SK-N-SH treated with all-trans-retinoic acid at 6 μM for 48 hours (cell line): Measurements from ENCODE around the gene LCNL1.

Experiments
- ATAC-seq: fragments of 200-7000 bp; cut with Tn5 transposase; 3 replicates; pipeline ENCODE4 v1.9.1; 2020; ENCODE audit warnings: mild to moderate bottlenecking, moderate library complexity
- ARNTL ChIP-seq: fragments of 450-650 bp; formaldehyde crosslinking; IDR thresholded peaks from 2 replicates; pipeline ENCODE4 v1.5.0; 2020; ENCODE audit warnings: low read depth, mild to moderate bottlenecking, moderate library complexity, borderline replicate concordance
- BACH2 ChIP-seq: fragments of 250-450 bp; sonication (Bioruptor Pico); IDR thresholded peaks from 2 replicates; pipeline ENCODE4 v1.9.0; 2021; ENCODE audit warnings: mild to moderate bottlenecking, borderline replicate concordance
- CSDC2 ChIP-seq: fragments of 250-450 bp; sonication (Bioruptor Pico); IDR thresholded peaks from 2 replicates; pipeline ENCODE4 v1.5.0; 2020; ENCODE audit warnings: mild to moderate bottlenecking, moderate library complexity
- GLIS3 ChIP-seq: fragments of 250-450 bp; sonication (Bioruptor Pico); IDR thresholded peaks from 2 replicates; pipeline ENCODE4 v1.5.0; 2020; ENCODE audit warnings: mild to moderate bottlenecking, moderate library complexity
- ISL1 ChIP-seq: fragments of 250-450 bp; sonication (Bioruptor Pico); IDR thresholded peaks from 2 replicates; pipeline ENCODE4 v2.1.2; 2022; ENCODE audit warnings: mild to moderate bottlenecking, moderate library complexity
- OSR1 ChIP-seq: fragments of 250-450 bp; sonication (Bioruptor Pico); IDR thresholded peaks from 2 replicates; pipeline ENCODE4 v1.8.0; 2022; ENCODE audit warnings: moderate library complexity, mild to moderate bottlenecking, inconsistent platforms
- PPARA ChIP-seq: fragments of 250-450 bp; sonication (Bioruptor Pico); IDR thresholded peaks from 2 replicates; pipeline ENCODE4 v1.5.0; 2020; ENCODE audit warnings: mild to moderate bottlenecking, borderline replicate concordance
- RARB ChIP-seq: fragments of 250-450 bp; sonication (Bioruptor Pico); IDR thresholded peaks from 2 replicates; pipeline ENCODE4 v1.8.0; 2021; ENCODE audit warnings: mild to moderate bottlenecking, moderate library complexity
- SNAI2 ChIP-seq: fragments of 250-450 bp; sonication (Bioruptor Pico); IDR thresholded peaks from 2 replicates; pipeline ENCODE4 v1.5.0; 2020; ENCODE audit warnings: mild to moderate bottlenecking, moderate library complexity
- TCF4 ChIP-seq: fragments of 250-450 bp; sonication (Bioruptor Pico); IDR thresholded peaks from 2 replicates; pipeline ENCODE4 v1.8.0; 2021; ENCODE audit warnings: mild to moderate bottlenecking, moderate library complexity, borderline replicate concordance
- TOX ChIP-seq: fragments of 250-450 bp; sonication (Bioruptor Pico); IDR thresholded peaks from 2 replicates; pipeline ENCODE4 v1.8.0; 2021; ENCODE audit warnings: mild to moderate bottlenecking, moderate library complexity, borderline replicate concordance
- TSHZ2 ChIP-seq: fragments of 250-450 bp; sonication (Bioruptor Pico); IDR thresholded peaks from 2 replicates; pipeline ENCODE4 v1.5.0; 2020; ENCODE audit warnings: mild to moderate bottlenecking, moderate library complexity
- ZC3H10 ChIP-seq: fragments of 250-450 bp; sonication (Bioruptor Pico); IDR thresholded peaks from 2 replicates; pipeline ENCODE4 v1.5.1; 2021; ENCODE audit warnings: mild to moderate bottlenecking, moderate library complexity
- ZFP3 ChIP-seq: fragments of 250-450 bp; sonication (Bioruptor Pico); IDR thresholded peaks from 2 replicates; pipeline ENCODE4 v1.5.0; 2020; ENCODE audit warnings: mild to moderate bottlenecking, moderate library complexity
- ZFP30 ChIP-seq: fragments of 450-650 bp; formaldehyde crosslinking; IDR thresholded peaks from 2 replicates; pipeline ENCODE4 v1.5.0; 2022; ENCODE audit warnings: mild to moderate bottlenecking, moderate library complexity
- ZNF565 ChIP-seq: fragments of 450-650 bp; formaldehyde crosslinking; conservative IDR thresholded peaks from 2 replicates; pipeline ENCODE4 v1.5.0; 2020; ENCODE audit warnings: low read depth, mild to moderate bottlenecking, moderate library complexity
- ZNF70 ChIP-seq: fragments of 450-650 bp; formaldehyde crosslinking; IDR thresholded peaks from 2 replicates; pipeline ENCODE4 v1.5.0; 2020; ENCODE audit warnings: mild to moderate bottlenecking, moderate library complexity
- ZNF8 ChIP-seq: fragments of 450-650 bp; formaldehyde crosslinking; IDR thresholded peaks from 2 replicates; pipeline ENCODE4 v1.5.0; 2020; ENCODE audit warnings: mild to moderate bottlenecking, moderate library complexity
- TF ChIP-seq, protein P1 (sequence below): fragments of 250-450 bp; sonication (Bioruptor Pico); IDR thresholded peaks from 2 replicates; pipeline ENCODE4 v1.8.0; 2020; ENCODE audit warnings: mild to moderate bottlenecking, moderate library complexity, borderline replicate concordance
- TF ChIP-seq, protein P2 (sequence below): fragments of 250-450 bp; sonication (Bioruptor Pico); IDR thresholded peaks from 2 replicates; pipeline ENCODE4 v1.8.0; 2021; ENCODE audit warnings: low read depth, mild to moderate bottlenecking, moderate library complexity, borderline replicate concordance

Gene LCNL1

GRCh38 chr9:137019891-137020683, 37.3 kb downstream of the LCNL1 start:
- TF ChIP-seq SNAI2 (CRISPR knock-in tag) = no peak
- no peak for TF ChIP-seq ZNF8 (CRISPR knock-in tag)
- no peak for TF ChIP-seq ZNF70 (CRISPR knock-in tag)
- no peak for TF ChIP-seq ISL1 (CRISPR knock-in tag)
- no peak for TF ChIP-seq BACH2 (CRISPR knock-in tag)
- TF ChIP-seq OSR1 (CRISPR knock-in tag) = no peak
- no peak for TF ChIP-seq TOX
- TF ChIP-seq, all 23 proteins: peak for 0
- ATAC-seq = no peak

DNA sequence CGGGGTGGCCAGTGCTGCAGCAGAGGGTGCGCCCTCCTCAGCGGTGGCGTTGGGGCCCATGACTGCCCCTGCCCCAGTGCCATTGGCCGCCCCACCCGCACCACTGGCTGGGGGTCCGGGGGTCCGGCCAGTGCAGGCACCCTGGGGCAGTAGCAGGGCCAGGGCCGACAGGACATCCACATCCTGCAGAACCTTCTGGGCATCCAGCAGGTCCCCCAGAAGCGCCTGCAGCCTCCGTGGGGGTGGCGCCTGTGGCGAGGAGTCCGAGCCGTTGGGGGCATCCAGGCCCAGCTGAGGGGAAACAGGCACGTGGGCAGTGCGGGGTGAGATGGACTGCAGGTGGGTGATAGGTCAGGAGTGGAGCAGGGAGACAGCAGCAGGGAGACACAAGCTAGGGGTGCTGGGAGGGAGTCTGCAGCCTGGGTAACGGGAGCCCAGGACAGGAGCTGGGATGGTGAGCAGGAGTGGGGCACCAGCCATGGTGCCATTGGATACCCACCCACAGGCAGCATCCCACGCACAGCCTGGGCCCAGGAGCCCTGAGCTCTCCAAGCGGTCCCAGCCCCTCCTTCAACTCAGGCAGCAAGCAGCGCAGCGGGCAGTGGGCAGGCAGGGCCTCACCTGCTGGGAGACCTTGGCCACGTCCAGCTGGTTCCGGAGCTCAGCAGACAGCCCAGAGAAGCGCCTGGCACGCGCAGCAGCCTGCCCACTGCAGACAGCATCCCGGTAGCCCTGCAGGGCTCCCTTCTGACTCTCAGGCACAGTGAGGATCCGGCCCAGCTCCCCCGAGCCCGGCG, 38.2 kb downstream of the LCNL1 start:
- ATAC-seq = no peak

DNA sequence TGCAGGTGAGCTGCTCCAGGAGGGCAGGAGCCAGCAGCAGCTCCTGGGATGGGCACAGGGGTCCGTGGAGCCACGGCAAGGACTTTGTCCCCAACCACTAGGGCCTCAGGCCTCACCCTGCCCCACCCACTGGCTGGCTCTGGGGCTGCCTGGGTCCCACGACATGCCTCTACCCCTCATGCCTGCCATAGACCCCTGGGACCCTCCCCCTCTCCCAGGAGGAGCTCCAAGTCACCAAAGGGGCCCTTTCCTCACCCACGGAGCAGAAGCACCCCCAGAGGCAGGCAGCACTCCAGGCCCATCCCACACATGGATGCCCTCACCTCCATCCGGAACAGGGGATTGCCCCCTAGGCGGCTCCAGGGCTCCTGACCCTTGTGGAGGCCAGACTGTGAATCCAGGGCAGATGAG, 38.8 kb downstream of the LCNL1 start:
- ATAC-seq = no peak
- no peak for TF ChIP-seq ZNF565

More for the DNA sequence above, 38.2 kb downstream of the LCNL1 start:
- no peak for TF ChIP-seq TCF4
- no peak for TF ChIP-seq ZC3H10
- TF ChIP-seq, protein P1, sequence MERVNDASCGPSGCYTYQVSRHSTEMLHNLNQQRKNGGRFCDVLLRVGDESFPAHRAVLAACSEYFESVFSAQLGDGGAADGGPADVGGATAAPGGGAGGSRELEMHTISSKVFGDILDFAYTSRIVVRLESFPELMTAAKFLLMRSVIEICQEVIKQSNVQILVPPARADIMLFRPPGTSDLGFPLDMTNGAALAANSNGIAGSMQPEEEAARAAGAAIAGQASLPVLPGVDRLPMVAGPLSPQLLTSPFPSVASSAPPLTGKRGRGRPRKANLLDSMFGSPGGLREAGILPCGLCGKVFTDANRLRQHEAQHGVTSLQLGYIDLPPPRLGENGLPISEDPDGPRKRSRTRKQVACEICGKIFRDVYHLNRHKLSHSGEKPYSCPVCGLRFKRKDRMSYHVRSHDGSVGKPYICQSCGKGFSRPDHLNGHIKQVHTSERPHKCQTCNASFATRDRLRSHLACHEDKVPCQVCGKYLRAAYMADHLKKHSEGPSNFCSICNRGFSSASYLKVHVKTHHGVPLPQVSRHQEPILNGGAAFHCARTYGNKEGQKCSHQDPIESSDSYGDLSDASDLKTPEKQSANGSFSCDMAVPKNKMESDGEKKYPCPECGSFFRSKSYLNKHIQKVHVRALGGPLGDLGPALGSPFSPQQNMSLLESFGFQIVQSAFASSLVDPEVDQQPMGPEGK = no peak
- TF ChIP-seq CSDC2 = no peak
- TF ChIP-seq, protein P2, sequence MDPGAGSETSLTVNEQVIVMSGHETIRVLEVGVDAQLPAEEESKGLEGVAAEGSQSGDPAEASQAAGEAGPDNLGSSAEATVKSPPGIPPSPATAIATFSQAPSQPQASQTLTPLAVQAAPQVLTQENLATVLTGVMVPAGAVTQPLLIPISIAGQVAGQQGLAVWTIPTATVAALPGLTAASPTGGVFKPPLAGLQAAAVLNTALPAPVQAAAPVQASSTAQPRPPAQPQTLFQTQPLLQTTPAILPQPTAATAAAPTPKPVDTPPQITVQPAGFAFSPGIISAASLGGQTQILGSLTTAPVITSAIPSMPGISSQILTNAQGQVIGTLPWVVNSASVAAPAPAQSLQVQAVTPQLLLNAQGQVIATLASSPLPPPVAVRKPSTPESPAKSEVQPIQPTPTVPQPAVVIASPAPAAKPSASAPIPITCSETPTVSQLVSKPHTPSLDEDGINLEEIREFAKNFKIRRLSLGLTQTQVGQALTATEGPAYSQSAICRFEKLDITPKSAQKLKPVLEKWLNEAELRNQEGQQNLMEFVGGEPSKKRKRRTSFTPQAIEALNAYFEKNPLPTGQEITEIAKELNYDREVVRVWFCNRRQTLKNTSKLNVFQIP (CRISPR knock-in tag) = no peak

DNA sequence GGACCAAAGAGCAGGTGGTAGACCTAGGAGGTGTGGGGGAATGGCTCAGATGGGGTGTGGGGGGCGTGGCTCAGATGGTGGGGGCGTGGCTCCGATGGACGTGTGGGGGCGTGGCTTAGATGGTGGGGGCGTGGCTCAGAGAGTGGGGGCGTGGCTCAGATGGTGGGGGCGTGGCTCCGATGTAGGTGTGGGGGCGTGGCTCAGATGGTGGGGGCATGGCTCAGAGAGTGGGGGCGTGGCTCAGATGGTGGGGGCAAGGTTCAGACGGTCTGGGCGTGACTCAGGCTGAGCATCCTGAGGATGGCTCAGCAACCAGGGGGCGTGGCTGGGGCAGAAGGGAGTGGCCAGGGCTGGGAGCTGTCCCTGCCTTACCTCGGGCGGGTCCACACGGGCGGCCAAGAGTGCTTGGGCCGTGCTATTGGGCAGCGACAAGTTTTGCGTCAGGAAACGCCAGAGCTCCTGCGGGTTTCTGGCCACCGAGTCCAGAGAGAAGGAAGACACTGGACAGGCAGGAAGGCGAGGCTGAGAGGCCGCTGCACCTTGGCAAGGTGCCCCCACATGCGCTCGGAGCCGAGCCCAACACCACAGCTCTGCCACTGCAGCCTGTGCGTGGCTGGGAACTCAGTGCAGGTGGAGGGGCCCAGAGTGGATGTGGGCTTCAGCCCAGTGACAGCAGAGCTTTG, 39.3 kb downstream of the LCNL1 start:
- peak; percentile 58 for ATAC-seq
- TF ChIP-seq ZC3H10 (no peak), ZNF8 (CRISPR knock-in tag) (no peak)

DNA sequence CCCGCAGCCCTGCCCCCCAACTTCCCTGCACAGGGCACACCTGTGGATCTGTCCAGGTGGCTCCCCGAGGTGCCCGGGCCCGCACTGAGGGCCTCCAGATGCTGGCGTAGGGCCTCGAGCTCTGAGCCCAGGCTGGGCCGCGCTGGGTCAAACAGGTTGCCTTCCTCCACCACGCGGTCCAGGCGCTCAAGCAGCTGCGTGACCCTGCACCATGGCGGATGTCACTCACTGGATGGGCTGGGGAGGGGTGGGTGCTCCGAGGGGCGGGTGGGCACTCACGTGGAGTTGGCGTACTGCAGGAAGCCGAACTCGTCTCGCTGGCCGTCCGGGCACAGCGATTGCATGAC, 39.8 kb downstream of the LCNL1 start:
- ATAC-seq = no peak
- TF ChIP-seq TSHZ2 (no peak), ZNF565 (no peak), ZFP30 (no peak), ZFP3 (no peak), SNAI2 (CRISPR knock-in tag) (no peak), CSDC2 (no peak)

DNA sequence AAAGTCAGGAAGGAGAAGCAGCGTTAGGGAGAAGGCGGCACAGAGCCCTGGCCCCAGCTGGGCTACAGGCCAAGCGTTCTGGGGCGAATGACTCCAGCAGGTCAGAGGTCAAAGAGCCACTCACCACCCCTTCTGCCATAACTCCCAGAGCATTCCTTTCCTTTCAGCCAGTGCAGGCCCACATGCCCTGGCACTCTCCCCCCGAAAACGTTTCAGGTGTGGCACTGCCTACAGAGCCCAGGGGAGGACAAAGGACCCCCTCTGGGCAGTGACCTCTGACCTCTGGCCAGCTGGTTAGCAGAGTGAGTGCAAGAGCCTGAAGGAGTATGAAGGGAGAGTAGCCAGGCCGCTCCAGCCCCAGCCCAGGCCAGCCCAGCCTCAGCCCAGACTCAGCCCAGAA, 40.4 kb downstream of the LCNL1 start:
- no peak for ATAC-seq
- TF ChIP-seq ISL1 (CRISPR knock-in tag) = no peak
- TF ChIP-seq TOX = no peak
- no peak for TF ChIP-seq BACH2 (CRISPR knock-in tag)
- no peak for TF ChIP-seq PPARA (CRISPR knock-in tag)
- no peak for TF ChIP-seq ZC3H10
- TF ChIP-seq, protein P1 = no peak
- TF ChIP-seq RARB = no peak
- TF ChIP-seq ZNF8 (CRISPR knock-in tag) = no peak
- TF ChIP-seq OSR1 (CRISPR knock-in tag) = no peak
- TF ChIP-seq GLIS3 (CRISPR knock-in tag) = no peak
- TF ChIP-seq ZFP3 = no peak
- no peak for TF ChIP-seq ZNF565
- TF ChIP-seq ZNF70 (CRISPR knock-in tag) = no peak
- TF ChIP-seq, protein P2 (CRISPR knock-in tag) = no peak
- TF ChIP-seq ARNTL (CRISPR knock-in tag) = no peak
